ENCODE measurements around the gene NSD1. TPM values are rescaled to one million over a fixed set of nuclear protein-coding genes. Genes with fewer than 3 reads are reported as not detected.

The NSD1 gene
- total RNA-seq, 2 donors from 2014 or later, result 29.8 to 32.0 TPM

- TF ChIP-seq POLR2A (IDR thresholded peaks at IDR 0.05), result peak; percentile 48 to 81 (median 78)
- no peak for TF ChIP-seq CTCF (IDR thresholded peaks at IDR 0.05)
- peak; percentile 96 to 98 (median 97) for DNase-seq
- ATAC-seq, result peak; percentile 76
- Histone ChIP-seq H3K4me3 (no peak overlapping the region), H3K27me3 (no peaks in the 10 kb centered on the region), H3K4me1 (peaks cover 53% of the 10 kb centered on the region), H3K36me3 (replicated peaks in 1 of 2; ENCODE audit: insufficient read depth in 1 of 2, low read depth in 2 of 2) (peaks cover 0 to 5% of the 10 kb centered on the region in 2 donors), H3K27ac (peak overlapping the region; percentile 81 to 93 (median 90)), H3K9me3 (no peaks in the 10 kb centered on the region)
- intact Hi-C loops (cut with DNase I), result no loop called here
- WGBS, 2 donors, result 10 to 33% methylated on average over 5 to 7 of the region's 7 CpGs
Observed at GRCh38 chr5:177301503-177302165, 168.1 kb downstream of the NSD1 start.

DNA sequence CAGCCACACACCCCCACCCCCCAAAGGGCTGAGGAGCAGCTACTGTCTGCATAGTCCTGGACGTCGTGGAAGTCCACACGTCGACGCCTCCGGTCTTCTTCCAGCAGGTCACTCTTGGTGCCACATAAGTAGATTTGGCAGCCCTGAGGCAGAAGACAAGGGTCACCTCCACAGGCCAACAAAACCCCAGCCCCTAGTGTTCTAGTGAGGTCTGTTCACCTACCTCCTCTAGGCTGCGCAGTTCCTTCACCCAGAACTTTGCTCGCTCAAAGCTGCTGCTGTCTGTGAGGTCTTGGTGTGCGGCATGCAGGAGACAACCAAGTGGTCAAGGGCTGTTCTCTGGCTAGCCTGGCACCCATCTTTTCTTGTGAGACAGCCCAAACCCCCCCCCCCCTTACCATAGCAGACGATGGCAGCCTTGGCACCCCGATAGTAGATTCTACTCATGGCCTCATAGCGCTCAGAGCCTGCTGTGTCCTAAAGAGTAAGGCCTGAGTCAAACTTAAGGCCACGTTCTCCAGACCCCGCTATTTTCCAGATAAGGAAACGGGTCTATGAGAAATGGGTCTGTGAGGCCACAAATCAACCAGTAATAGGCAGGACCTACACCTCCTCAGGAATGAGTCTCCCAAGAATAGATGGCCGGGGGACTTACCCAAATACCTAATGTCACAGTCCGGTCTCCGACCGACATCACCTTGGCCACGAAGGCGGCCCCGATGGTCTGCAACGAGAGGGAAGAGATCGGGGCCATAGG is 169.0 kb downstream of the NSD1 start:
- H3K27me3 ChIP-seq, result no peaks in the 10 kb centered on the region
- WGBS, 2 donors, result 9 to 15% methylated on average over 14 to 24 of the region's 24 CpGs
- peak overlapping the region; percentile 81 to 93 (median 90) for H3K27ac ChIP-seq
- intact Hi-C loops (cut with DNase I), result no loop called here
- H3K4me3 ChIP-seq, result peak overlapping the region; percentile 70 to 80
- ATAC-seq (peak; percentile 21), DNase-seq (peak; percentile 55 to 66 (median 56))
- no peaks in the 10 kb centered on the region for H3K9me3 ChIP-seq
- peaks cover 55% of the 10 kb centered on the region for H3K4me1 ChIP-seq
- H3K36me3 ChIP-seq (replicated peaks in 1 of 2; ENCODE audit: insufficient read depth in 1 of 2, low read depth in 2 of 2), result peaks cover 0 to 8% of the 10 kb centered on the region in 2 donors
- peak in 5 of 7 experiments; percentile 11 to 42 (median 24) for TF ChIP-seq CTCF (IDR thresholded peaks at IDR 0.05)
- no peak for TF ChIP-seq POLR2A (IDR thresholded peaks at IDR 0.05)

- H3K4me1 ChIP-seq, result peaks cover 63% of the 10 kb centered on the region
- peaks cover 0 to 8% of the 10 kb centered on the region in 2 donors for H3K36me3 ChIP-seq (replicated peaks in 1 of 2; ENCODE audit: insufficient read depth in 1 of 2, low read depth in 2 of 2)
Observed at GRCh38 chr5:177303121-177303924, 169.8 kb downstream of the NSD1 start, which contains the start of the genes PRELID1 and RAB24. Gene PRELID1, plus strand, starts transcription at chr5:177303799. Its CDS starts 187 bp downstream, at chr5:177303986. Gene RAB24, minus strand, starts transcription at chr5:177303719. Its CDS starts 431 bp downstream, at chr5:177303288.

More at GRCh38 chr5:177303121-177303924, 169.8 kb downstream of the NSD1 start, which contains the start of the genes PRELID1 and RAB24:
- TF ChIP-seq CTCF (IDR thresholded peaks at IDR 0.05), result peak in 3 of 7 experiments; percentile 11 to 36 (median 26)
- peak; percentile 73 to 87 (median 80) for TF ChIP-seq POLR2A (IDR thresholded peaks at IDR 0.05)
- Histone ChIP-seq H3K9me3 (no peaks in the 10 kb centered on the region), H3K4me3 (peak within 1 kb of the TSS; percentile 70 to 80), H3K27ac (peak within 1 kb of the TSS; percentile 81 to 93 (median 90)), H3K27me3 (no peaks in the 10 kb centered on the region)
- intact Hi-C loops (cut with DNase I), result no loop called here
- WGBS, 2 donors, result 0% methylated on average over 99 of the region's 100 CpGs; no CpG with 5 or more reads in 1 of the 2 donors
- ATAC-seq (peak; percentile 72), DNase-seq (peak; percentile 89 to 94 (median 90))
